Activated T-cell treated with anti-CD3 and anti-CD28 coated beads, Interleukin-2, amount 50 U/mL, for 4 hours (primary cell): ENCODE results near the gene MMP25. TPM values are rescaled to one million over a fixed set of nuclear protein-coding genes. Genes with fewer than 3 reads are reported as not detected.
"Not testable (repeated sequence)": the region's sequence is repeated elsewhere in the genome, so short reads cannot be mapped to it uniquely, and the experiment has no call there.

Experiments used
- ATAC-seq, 2 donors: fragments of 200-7000 bp; cut with Tn5 transposase; one replicate each; pipeline ENCODE4 v1.10.0; 2021
- DNase-seq: peaks from one replicate; pipeline ENCODE4 v3.0.0-alpha.2; 2020
- H3K27me3 Mint-ChIP-seq: one replicate; pipeline ENCODE4 v1.8.0; 2021; ENCODE audit warnings: low read depth, mixed read lengths
- H3K36me3 Mint-ChIP-seq: one replicate; pipeline ENCODE4 v1.8.0; 2022; ENCODE audit warnings: mixed read lengths; ENCODE audit not compliant: insufficient read depth
- H3K4me1 Mint-ChIP-seq: one replicate; pipeline ENCODE4 v1.8.0; 2021; ENCODE audit warnings: low read depth, mixed read lengths
- H3K4me3 Mint-ChIP-seq: one replicate; pipeline ENCODE4 v1.8.0; 2021; ENCODE audit warnings: mild to moderate bottlenecking, moderate library complexity, mixed read lengths
- H3K9me3 Mint-ChIP-seq: one replicate; pipeline ENCODE4 v1.8.0; 2021; ENCODE audit warnings: mixed read lengths
- total RNA-seq, 3 donors: library from RNA; stranded (reverse); gene quantifications; one replicate each; pipeline ENCODE4 v1.2.1, GENCODE V29; 2021

The MMP25 gene
- total RNA-seq, 3 donors from 2014 or later: 0.46 to 0.84 (median 0.66) TPM

DNA sequence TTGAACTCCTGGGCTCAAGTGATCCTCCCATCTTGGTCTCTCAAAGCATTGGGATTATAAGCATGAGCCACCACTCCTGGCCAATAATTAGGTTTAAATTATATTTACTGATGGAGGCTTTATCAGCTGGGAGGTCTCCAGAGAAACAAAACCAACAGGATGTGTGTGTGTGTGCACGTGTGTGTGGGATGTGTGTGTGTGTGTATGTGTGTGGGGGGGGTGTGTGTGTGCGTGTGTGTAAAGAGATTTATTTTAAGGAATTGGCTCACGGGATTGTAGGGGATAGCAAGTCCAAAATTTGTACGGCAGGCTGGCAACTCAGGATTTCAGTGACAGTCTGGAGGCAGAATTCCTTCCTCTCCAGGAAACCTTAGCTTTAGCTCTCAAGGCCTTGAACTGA is 4.6 kb downstream of the MMP25 start:
- Mint-ChIP-seq H3K36me3 (peaks cover 9% of the 10 kb centered on the region), H3K9me3 (no peaks in the 10 kb centered on the region), H3K4me3 (no peak overlapping the region), H3K27me3 (peaks cover 5% of the 10 kb centered on the region), H3K4me1 (peaks cover 28% of the 10 kb centered on the region)
- no peak for ATAC-seq
- DNase-seq: no peak

DNA sequence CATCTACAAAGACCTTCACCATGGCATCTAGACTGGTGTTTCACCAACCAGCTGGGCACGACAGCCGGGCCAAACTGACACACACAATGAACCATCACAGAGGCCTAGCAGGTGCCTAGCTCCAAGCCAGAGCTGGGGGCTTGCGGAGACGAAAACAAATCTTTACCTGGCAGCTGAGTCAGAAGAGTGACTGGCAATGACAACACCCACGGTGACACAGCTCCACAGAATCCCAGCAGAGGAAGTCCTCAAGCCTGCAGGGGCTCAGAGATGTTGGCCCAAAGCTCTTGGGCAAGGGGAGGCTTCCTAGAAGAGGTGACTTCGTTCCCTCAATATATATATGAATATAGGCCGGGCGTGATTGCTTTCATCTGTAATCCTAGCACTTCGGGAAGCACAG is 5.1 kb downstream of the MMP25 start:
- Mint-ChIP-seq H3K9me3 (no peaks in the 10 kb centered on the region), H3K4me1 (peaks cover 30% of the 10 kb centered on the region), H3K4me3 (no peak overlapping the region), H3K36me3 (peaks cover 9% of the 10 kb centered on the region), H3K27me3 (peaks cover 5% of the 10 kb centered on the region)
- ATAC-seq (no peak), DNase-seq (no peak)

DNA sequence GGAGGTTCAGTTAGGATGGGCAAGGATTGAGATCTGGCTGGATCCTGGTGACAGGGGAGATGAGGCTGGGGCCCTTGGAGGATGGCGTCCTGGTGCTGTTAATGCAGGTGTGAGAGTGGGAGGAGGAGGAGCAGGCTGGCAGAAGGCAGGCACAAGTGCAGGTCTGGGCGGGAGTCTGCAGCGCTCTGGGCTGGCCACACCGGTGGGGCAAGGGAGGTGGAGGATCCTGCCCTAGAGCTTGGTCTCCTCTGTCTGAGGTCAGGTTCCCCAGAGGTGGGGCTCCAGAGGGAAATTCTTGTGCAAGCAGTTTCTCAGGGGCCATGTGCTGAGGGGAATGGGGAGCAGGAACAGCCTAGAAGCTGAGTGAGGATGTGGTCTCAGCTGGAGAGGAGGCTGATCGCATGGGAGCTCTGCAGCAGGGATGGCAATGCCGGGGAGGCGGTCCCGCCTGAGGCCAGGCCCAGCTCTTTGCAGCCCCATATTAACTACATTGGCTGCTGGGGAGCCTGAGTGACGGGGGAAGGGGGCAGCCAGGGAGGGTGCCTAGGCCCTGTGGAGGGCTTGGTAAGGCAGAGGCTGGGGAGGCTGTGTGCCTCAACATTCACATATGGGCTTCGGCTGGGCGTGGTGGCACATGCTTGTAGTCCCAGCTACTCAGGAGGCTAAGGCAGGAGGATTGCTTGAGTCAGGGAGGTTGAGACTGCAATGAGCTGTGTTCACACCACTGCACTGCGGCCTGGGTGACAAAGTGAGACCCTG is 6.4 kb downstream of the MMP25 start:
- not testable (repeated sequence) for DNase-seq, H3K36me3 Mint-ChIP-seq, H3K9me3 Mint-ChIP-seq, H3K27me3 Mint-ChIP-seq, H3K4me3 Mint-ChIP-seq
- peaks cover 38% of the 10 kb centered on the region for H3K4me1 Mint-ChIP-seq
- peak; percentile 71 to 79 for ATAC-seq

DNA sequence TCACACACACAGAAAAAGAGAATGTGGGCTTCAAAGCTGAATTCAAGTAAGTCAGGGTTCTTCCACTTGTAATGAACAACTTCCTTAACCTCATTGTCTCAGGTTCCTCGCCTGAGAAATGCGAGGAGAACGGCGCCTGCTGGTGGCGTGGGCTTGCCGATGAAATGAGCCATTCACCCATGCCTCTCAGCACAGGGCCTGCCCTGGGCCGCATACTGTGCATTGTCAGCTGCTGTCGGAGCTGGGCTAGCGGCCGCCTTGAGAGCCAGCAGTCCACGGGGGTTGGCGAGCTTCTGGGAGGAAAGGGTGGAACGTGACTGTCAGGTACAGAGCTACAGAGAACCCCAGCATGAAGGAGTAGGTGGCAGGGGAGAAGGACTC is 7.0 kb downstream of the MMP25 start:
- not testable (repeated sequence) for DNase-seq, H3K27me3 Mint-ChIP-seq, H3K36me3 Mint-ChIP-seq, H3K9me3 Mint-ChIP-seq, H3K4me3 Mint-ChIP-seq
- ATAC-seq: peak; percentile 61 to 63
- peaks cover 38% of the 10 kb centered on the region for H3K4me1 Mint-ChIP-seq

DNA sequence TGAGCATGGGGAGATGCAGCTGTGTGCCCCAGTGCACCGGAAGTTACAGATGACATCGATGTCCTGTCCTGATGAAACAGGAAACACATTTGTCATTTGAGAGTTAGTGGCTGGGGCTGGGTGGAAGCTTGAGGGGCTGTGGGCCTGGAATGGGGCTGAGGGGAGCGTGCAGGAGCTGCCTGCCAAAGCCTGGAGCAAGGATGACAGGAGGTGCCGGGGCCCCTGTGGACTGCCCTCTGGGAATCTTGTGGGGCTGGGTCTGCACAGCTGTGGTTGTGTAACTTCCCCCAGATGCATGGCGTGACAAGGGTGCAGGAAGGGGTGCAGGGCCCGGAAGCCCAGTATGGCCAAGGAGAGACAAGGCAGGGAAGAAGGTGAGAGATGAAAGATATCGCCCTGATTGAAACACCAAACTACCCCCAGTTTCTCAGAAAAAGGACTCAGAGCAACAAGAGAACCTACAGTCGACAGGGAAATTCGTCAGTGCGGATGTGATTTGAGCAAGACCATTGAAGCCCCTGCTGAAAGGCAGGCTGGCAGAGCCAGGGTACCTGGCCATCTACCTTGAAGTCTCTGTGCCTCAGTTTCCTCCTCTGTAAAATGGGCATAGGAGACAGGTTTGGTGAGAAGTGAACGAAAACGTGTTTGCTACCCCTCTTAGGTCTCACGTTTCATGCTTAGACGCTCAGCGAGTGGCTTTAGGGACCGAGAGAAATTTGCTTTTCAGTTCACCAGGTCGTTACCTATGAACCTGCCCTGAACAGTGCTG is 8.8 kb downstream of the MMP25 start:
- H3K9me3 Mint-ChIP-seq: no peaks in the 10 kb centered on the region
- peak overlapping the region; percentile 39 for H3K4me3 Mint-ChIP-seq
- DNase-seq: no peak
- H3K36me3 Mint-ChIP-seq: peaks cover 10% of the 10 kb centered on the region
- peaks cover 45% of the 10 kb centered on the region for H3K4me1 Mint-ChIP-seq
- no peaks in the 10 kb centered on the region for H3K27me3 Mint-ChIP-seq
- ATAC-seq: no peak

DNA sequence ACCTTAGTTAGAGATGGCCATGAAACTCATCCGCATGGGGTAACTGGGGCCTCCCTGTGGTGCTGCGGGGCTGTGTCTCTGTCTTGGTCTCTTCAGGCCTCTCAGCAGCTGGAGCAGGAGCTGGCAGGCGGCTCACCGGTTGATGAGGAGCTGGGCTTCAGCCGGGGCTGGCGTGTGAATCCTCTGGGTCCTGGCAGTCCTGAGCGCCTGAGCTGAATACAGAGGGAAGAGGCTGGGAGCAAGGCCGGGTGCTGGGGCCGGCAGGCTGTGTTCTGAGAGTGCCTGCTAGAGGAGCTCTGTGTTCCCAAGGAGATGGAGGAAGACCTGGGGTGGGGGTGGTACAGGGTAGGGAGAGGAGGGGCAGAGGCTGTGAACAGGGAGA is 9.4 kb downstream of the MMP25 start:
- not testable (repeated sequence) for H3K36me3 Mint-ChIP-seq, ATAC-seq, H3K4me3 Mint-ChIP-seq, H3K9me3 Mint-ChIP-seq, DNase-seq, H3K27me3 Mint-ChIP-seq
- peaks cover 50% of the 10 kb centered on the region for H3K4me1 Mint-ChIP-seq

DNA sequence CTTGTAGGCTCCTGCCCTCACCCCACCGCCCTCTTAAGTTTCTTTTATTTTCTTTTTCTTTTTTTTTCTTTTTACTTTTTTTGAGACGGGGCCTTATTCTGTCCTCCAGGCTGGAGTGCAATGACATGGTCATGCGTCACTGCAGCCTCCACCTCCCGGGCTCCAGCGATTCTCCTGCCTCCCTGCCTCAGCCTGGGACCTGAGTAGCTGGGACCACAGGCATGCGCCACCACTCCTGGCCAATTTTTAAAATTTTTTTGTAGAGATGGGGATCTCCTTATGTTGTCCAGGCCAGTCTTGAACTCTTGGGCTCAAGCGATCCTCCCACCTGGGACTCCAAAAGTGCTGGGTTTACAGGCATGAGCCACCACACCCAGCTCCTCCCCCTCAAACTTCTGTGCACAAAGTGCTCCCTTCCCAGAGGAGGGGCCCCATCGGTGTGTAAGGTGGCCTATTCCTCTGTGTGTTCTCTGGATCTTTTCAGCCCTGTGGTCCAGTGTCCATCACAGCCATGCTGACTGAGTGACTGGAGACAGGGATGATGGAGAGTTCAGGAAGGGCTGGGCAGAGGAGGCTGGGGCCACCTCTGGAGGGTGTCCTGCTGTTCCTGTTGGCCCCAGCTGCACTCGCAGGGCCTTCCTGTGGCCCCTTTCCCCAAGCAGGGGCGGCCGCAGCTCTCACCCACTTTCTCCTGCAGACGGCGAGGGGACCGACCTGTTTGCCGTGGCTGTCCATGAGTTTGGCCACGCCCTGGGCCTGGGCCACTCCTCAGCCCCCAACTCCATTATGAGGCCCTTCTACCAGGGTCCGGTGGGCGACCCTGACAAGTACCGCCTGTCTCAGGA is 10.2 kb downstream of the MMP25 start:
- ATAC-seq (no peak), DNase-seq (no peak)
- Mint-ChIP-seq H3K9me3 (no peaks in the 10 kb centered on the region), H3K27me3 (no peaks in the 10 kb centered on the region), H3K4me3 (peak overlapping the region; percentile 62), H3K4me1 (peaks cover 50% of the 10 kb centered on the region), H3K36me3 (peaks cover 10% of the 10 kb centered on the region)

DNA sequence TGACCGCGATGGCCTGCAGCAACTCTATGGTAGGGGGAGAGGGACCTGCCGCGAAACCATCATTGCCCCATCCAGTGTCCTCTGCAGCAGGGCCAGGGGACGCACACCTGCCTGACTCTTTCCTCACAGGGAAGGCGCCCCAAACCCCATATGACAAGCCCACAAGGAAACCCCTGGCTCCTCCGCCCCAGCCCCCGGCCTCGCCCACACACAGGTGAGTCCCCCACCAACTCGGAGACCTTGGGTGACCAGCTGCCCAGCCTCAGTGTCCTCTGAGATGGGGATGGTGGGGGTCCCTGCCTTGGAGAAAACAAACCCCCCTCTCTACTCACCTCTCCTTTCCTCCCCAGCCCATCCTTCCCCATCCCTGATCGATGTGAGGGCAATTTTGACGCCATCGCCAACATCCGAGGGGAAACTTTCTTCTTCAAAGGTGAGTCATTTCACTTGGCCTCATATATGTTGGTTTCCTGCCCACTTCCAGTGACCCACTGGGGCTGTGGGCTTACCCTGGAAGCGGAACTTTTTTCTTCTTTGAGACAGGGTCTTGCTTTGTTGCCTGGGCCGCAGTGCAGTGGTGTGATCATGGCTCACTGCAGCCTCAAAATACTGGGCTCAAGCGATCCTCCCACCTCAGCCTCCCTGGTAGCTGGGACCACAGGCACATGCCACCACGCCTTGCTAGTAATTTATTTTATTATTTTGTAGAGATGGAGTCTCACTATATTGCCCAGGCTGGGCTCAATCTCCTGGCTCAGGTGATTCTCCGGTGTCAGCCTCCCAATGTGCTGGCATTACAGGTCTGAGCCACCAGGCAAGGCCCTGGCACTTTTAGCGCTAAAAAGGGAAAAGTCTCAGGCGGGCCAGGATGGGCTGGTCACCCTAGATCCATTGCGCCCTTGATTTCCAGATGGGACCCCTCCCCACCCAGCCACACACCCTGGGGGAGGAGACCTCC is 11.1 kb downstream of the MMP25 start:
- Mint-ChIP-seq H3K4me3 (peak overlapping the region; percentile 62), H3K27me3 (no peaks in the 10 kb centered on the region), H3K9me3 (no peaks in the 10 kb centered on the region), H3K4me1 (peaks cover 52% of the 10 kb centered on the region), H3K36me3 (peaks cover 10% of the 10 kb centered on the region)
- ATAC-seq (no peak), DNase-seq (no peak)

DNA sequence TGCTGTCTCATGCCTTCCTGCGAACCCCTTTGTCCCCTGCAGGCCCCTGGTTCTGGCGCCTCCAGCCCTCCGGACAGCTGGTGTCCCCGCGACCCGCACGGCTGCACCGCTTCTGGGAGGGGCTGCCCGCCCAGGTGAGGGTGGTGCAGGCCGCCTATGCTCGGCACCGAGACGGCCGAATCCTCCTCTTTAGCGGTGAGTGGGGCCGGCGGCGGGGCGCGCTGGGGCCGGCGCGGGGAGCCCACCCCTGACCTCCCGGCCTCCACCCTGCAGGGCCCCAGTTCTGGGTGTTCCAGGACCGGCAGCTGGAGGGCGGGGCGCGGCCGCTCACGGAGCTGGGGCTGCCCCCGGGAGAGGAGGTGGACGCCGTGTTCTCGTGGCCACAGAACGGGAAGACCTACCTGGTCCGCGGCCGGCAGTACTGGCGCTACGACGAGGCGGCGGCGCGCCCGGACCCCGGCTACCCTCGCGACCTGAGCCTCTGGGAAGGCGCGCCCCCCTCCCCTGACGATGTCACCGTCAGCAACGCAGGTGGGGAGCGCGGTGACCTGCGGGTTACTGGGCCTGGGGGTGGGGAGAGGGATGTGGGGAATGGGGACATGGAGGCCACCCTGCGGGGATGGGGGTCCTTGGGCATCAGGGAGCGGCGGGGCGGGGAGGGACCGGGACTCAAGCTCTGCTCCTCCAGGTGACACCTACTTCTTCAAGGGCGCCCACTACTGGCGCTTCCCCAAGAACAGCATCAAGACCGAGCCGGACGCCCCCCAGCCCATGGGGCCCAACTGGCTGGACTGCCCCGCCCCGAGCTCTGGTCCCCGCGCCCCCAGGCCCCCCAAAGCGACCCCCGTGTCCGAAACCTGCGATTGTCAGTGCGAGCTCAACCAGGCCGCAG is 12.0 kb downstream of the MMP25 start:
- DNase-seq (peak; percentile 46), ATAC-seq (peak; percentile 56 to 59)
- no peaks in the 10 kb centered on the region for H3K27me3 Mint-ChIP-seq
- no peaks in the 10 kb centered on the region for H3K9me3 Mint-ChIP-seq
- peak overlapping the region; percentile 85 for H3K4me3 Mint-ChIP-seq
- H3K4me1 Mint-ChIP-seq: peaks cover 61% of the 10 kb centered on the region
- peaks cover 10% of the 10 kb centered on the region for H3K36me3 Mint-ChIP-seq

DNA sequence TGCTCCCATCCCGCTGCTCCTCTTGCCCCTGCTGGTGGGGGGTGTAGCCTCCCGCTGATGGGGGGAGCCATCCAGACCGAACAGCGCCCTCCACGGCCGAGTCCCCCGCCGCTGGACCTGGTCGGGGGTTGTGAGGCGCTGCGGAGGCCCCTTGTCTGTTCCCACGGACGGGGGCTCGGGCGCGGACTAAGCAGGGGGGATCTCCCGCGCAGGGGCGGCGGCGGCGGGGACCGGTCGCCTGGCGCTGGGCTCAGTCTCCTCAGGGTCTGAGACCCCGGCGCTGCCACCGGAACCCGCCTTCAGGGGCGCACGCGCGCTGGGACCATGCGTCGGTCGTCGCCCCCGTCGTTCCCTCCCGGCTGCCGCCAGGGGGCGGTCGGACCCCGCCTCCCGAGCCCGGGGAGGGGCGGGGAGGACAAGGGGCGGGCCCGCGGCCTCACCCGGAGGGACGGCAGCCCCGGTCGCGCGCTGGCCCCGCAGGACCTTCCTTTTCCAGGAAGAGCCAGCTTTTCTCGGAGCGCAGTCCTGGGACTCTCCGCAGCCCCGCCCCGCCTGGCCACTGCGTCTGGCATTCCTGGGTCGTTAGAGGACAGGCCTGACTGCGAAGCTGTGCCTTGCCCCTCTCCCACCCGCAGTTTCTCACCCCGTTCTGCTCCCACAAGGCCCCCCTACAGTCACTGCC is 12.8 kb downstream of the MMP25 start:
- peak; percentile 91 to 92 for ATAC-seq
- peak; percentile 86 for DNase-seq
- H3K36me3 Mint-ChIP-seq: peaks cover 8% of the 10 kb centered on the region
- no peaks in the 10 kb centered on the region for H3K27me3 Mint-ChIP-seq
- peak overlapping the region; percentile 85 for H3K4me3 Mint-ChIP-seq
- peaks cover 62% of the 10 kb centered on the region for H3K4me1 Mint-ChIP-seq
- no peaks in the 10 kb centered on the region for H3K9me3 Mint-ChIP-seq

DNA sequence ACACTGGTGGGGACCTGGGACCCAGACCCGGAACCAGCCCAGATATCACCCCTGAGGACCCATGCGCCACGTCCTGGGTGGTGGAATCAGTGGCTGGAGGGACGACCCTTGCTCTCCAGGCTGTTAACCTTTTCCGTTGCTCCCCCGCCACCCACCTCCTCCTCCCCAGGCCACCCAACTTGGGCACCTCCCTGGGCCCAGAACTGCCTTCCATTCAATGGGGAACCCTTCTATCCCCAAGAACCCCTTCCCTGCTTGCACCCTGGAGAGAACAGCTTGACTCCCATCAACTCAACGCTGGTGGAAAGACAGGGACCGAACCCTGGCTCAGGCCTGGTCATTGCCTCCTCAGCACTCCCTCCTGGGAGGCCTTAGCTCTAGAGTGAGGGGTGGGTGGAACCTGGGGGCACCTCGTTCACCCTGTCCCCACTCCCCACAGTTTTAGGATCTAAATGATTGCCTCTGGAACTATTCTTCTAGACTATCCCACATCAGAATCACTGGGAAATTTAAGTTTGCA is 13.4 kb downstream of the MMP25 start:
- no peak for ATAC-seq
- peak overlapping the region; percentile 82 for H3K4me3 Mint-ChIP-seq
- H3K4me1 Mint-ChIP-seq: peaks cover 65% of the 10 kb centered on the region
- DNase-seq: no peak
- no peaks in the 10 kb centered on the region for H3K9me3 Mint-ChIP-seq
- H3K36me3 Mint-ChIP-seq: peaks cover 7% of the 10 kb centered on the region
- H3K27me3 Mint-ChIP-seq: no peaks in the 10 kb centered on the region

DNA sequence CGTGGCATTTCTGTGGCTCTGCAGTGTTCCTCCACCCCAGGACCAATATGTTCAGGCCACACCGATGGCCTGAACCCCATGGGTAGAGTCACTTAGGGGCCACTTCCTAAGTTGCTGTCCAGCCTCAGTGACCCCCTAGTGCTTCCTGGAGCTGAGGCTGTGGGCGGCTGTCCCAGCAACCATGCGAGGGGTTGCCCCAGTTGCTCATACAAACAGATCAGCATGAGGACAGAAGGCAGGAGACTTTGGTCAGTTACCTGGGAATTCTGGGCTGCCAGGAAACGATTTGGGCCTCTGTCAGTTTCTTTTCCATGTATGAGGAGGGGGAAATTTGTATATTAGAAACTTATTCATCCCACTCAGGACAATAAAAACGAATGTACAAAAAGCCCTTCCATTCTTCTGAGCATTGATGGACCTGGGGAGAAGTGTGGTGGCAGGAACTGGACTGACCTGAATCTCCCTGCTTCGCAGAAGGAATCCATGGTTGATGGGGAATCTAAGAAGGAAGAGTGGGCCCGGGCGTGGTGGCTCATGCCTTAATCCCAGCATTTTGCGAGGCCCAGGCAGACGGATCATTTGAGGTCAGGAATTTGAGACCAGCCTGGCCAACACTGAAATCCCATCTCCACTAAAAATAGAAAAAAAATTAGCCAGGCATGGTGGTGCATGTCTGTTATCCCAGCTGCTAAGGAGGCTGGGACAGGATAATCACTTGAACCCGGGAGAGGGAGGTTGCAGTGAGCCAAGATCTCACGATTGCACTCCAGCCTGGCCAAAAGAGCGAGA is 14.2 kb downstream of the MMP25 start:
- H3K36me3 Mint-ChIP-seq: peaks cover 2% of the 10 kb centered on the region
- ATAC-seq: no peak
- no peaks in the 10 kb centered on the region for H3K27me3 Mint-ChIP-seq
- peaks cover 65% of the 10 kb centered on the region for H3K4me1 Mint-ChIP-seq
- no peaks in the 10 kb centered on the region for H3K9me3 Mint-ChIP-seq
- H3K4me3 Mint-ChIP-seq: peak overlapping the region; percentile 82
- DNase-seq: no peak
